ENCODE results near the gene SERTAD4.
A peak's percentile ranks its signal among the peaks of the same experiment; 100 is the strongest.

The SERTAD4 gene

GRCh38 chr1:210223226-210223904 is 9.2 kb upstream of the SERTAD4 start:
- no peak for DNase-seq
- Histone ChIP-seq H3K18ac (ENCODE audit: low read length) (no peak overlapping the region), H3K27me3 (ENCODE audit: insufficient read depth, low read length, poor library complexity) (no peaks in the 10 kb centered on the region), H3K79me2 (ENCODE audit: control insufficient read depth, insufficient read depth, low read length) (no peaks in the 10 kb centered on the region), H3K23ac (ENCODE audit: low read length) (no peak overlapping the region), H3K79me1 (ENCODE audit: low read length) (no peaks in the 10 kb centered on the region), H3K9ac (ENCODE audit: low read length) (no peak overlapping the region), H4K8ac (ENCODE audit: low read depth, low read length) (no peak overlapping the region), H3K4ac (ENCODE audit: low read depth, low read length) (no peak overlapping the region), H3K4me1 (ENCODE audit: control insufficient read depth, low read depth, low read length) (peaks cover 2% of the 10 kb centered on the region), H3K4me3 (ENCODE audit: low read length) (no peak overlapping the region), H3K4me2 (ENCODE audit: low read length) (no peak overlapping the region), H3K56ac (ENCODE audit: low read length) (no peak overlapping the region), H2BK5ac (ENCODE audit: low read length) (no peak overlapping the region), H2BK120ac (ENCODE audit: low read depth, low read length) (no peak overlapping the region), H2BK15ac (replicated peaks; ENCODE audit: low read depth) (no peak overlapping the region), H3K36me3 (ENCODE audit: control insufficient read depth, insufficient read depth, low read length) (no peaks in the 10 kb centered on the region), H3K27ac (ENCODE audit: low read depth, low read length) (no peak overlapping the region), H4K5ac (ENCODE audit: low read length) (no peak overlapping the region), H2AK5ac (ENCODE audit: low read length) (no peak overlapping the region)
- WGBS (ENCODE audit: extremely low coverage, insufficient coverage, low lambda C conversion rate): no CpG with 5 or more reads among the region's 5 CpGs

- H3K56ac ChIP-seq (ENCODE audit: low read length): no peak overlapping the region
- no peak overlapping the region for H3K18ac ChIP-seq (ENCODE audit: low read length)
- H3K36me3 ChIP-seq (ENCODE audit: control insufficient read depth, insufficient read depth, low read length): no peaks in the 10 kb centered on the region
- H3K4me1 ChIP-seq (ENCODE audit: control insufficient read depth, low read depth, low read length): no peaks in the 10 kb centered on the region
- no peak overlapping the region for H4K8ac ChIP-seq (ENCODE audit: low read depth, low read length)
- H3K4me3 ChIP-seq (ENCODE audit: low read length): no peak overlapping the region
- no peak overlapping the region for H3K9ac ChIP-seq (ENCODE audit: low read length)
- no peaks in the 10 kb centered on the region for H3K27me3 ChIP-seq (ENCODE audit: insufficient read depth, low read length, poor library complexity)
- H2BK120ac ChIP-seq (ENCODE audit: low read depth, low read length): no peak overlapping the region
- DNase-seq: no peak
- no peak overlapping the region for H2BK15ac ChIP-seq (replicated peaks; ENCODE audit: low read depth)
- no peak overlapping the region for H3K4me2 ChIP-seq (ENCODE audit: low read length)
- H4K5ac ChIP-seq (ENCODE audit: low read length): no peak overlapping the region
- H2BK5ac ChIP-seq (ENCODE audit: low read length): no peak overlapping the region
- no peaks in the 10 kb centered on the region for H3K79me2 ChIP-seq (ENCODE audit: control insufficient read depth, insufficient read depth, low read length)
- no peaks in the 10 kb centered on the region for H3K79me1 ChIP-seq (ENCODE audit: low read length)
- no peak overlapping the region for H3K4ac ChIP-seq (ENCODE audit: low read depth, low read length)
- no peak overlapping the region for H2AK5ac ChIP-seq (ENCODE audit: low read length)
- no peak overlapping the region for H3K23ac ChIP-seq (ENCODE audit: low read length)
- H3K27ac ChIP-seq (ENCODE audit: low read depth, low read length): no peak overlapping the region
- WGBS (ENCODE audit: extremely low coverage, insufficient coverage, low lambda C conversion rate): no CpG with 5 or more reads among the region's 1 CpG
Observed at GRCh38 chr1:210228158-210228557, 4.4 kb upstream of the SERTAD4 start.

- Histone ChIP-seq H2AK5ac (ENCODE audit: low read length) (no peak overlapping the region), H2BK5ac (ENCODE audit: low read length) (no peak overlapping the region), H3K18ac (ENCODE audit: low read length) (no peak overlapping the region), H3K23ac (ENCODE audit: low read length) (no peak overlapping the region), H3K4ac (ENCODE audit: low read depth, low read length) (no peak overlapping the region), H2BK120ac (ENCODE audit: low read depth, low read length) (no peak overlapping the region), H3K4me2 (ENCODE audit: low read length) (no peak overlapping the region), H3K27ac (ENCODE audit: low read depth, low read length) (no peak overlapping the region), H3K79me2 (ENCODE audit: control insufficient read depth, insufficient read depth, low read length) (no peaks in the 10 kb centered on the region), H3K9ac (ENCODE audit: low read length) (no peak overlapping the region), H3K27me3 (ENCODE audit: insufficient read depth, low read length, poor library complexity) (no peaks in the 10 kb centered on the region), H2BK15ac (replicated peaks; ENCODE audit: low read depth) (no peak overlapping the region), H4K8ac (ENCODE audit: low read depth, low read length) (no peak overlapping the region), H4K5ac (ENCODE audit: low read length) (no peak overlapping the region), H3K79me1 (ENCODE audit: low read length) (no peaks in the 10 kb centered on the region), H3K4me1 (ENCODE audit: control insufficient read depth, low read depth, low read length) (peaks cover 1% of the 10 kb centered on the region), H3K56ac (ENCODE audit: low read length) (no peak overlapping the region), H3K36me3 (ENCODE audit: control insufficient read depth, insufficient read depth, low read length) (no peaks in the 10 kb centered on the region), H3K4me3 (ENCODE audit: low read length) (no peak overlapping the region)
- DNase-seq: no peak
Observed at GRCh38 chr1:210230149-210230695, 2.4 kb upstream of the SERTAD4 start.

- Histone ChIP-seq H3K36me3 (ENCODE audit: control insufficient read depth, insufficient read depth, low read length) (no peaks in the 10 kb centered on the region), H3K4ac (ENCODE audit: low read depth, low read length) (no peak overlapping the region), H3K18ac (ENCODE audit: low read length) (peak overlapping the region; percentile 9), H2AK5ac (ENCODE audit: low read length) (no peak overlapping the region), H3K4me2 (ENCODE audit: low read length) (peak overlapping the region; percentile 46), H3K4me1 (ENCODE audit: control insufficient read depth, low read depth, low read length) (peaks cover 1% of the 10 kb centered on the region), H3K79me2 (ENCODE audit: control insufficient read depth, insufficient read depth, low read length) (no peaks in the 10 kb centered on the region), H3K27me3 (ENCODE audit: insufficient read depth, low read length, poor library complexity) (no peaks in the 10 kb centered on the region), H3K79me1 (ENCODE audit: low read length) (no peaks in the 10 kb centered on the region), H2BK5ac (ENCODE audit: low read length) (no peak overlapping the region), H3K23ac (ENCODE audit: low read length) (no peak overlapping the region), H3K9ac (ENCODE audit: low read length) (peak overlapping the region; percentile 30), H4K5ac (ENCODE audit: low read length) (no peak overlapping the region), H2BK120ac (ENCODE audit: low read depth, low read length) (no peak overlapping the region), H2BK15ac (replicated peaks; ENCODE audit: low read depth) (no peak overlapping the region), H3K56ac (ENCODE audit: low read length) (peak overlapping the region; percentile 93), H3K4me3 (ENCODE audit: low read length) (peak overlapping the region; percentile 35), H3K27ac (ENCODE audit: low read depth, low read length) (peak overlapping the region; percentile 28), H4K8ac (ENCODE audit: low read depth, low read length) (no peak overlapping the region)
- WGBS (ENCODE audit: extremely low coverage, insufficient coverage, low lambda C conversion rate): no CpG with 5 or more reads among the region's 20 CpGs
- DNase-seq: peak; percentile 31
Observed at GRCh38 chr1:210231846-210232510, 618 bp upstream of the SERTAD4 start.

- Histone ChIP-seq H3K36me3 (ENCODE audit: control insufficient read depth, insufficient read depth, low read length) (no peaks in the 10 kb centered on the region), H4K5ac (ENCODE audit: low read length) (no peak overlapping the region), H2AK5ac (ENCODE audit: low read length) (no peak overlapping the region), H3K27ac (ENCODE audit: low read depth, low read length) (peak overlapping the region; percentile 83), H3K56ac (ENCODE audit: low read length) (peak overlapping the region; percentile 93), H3K23ac (ENCODE audit: low read length) (peak overlapping the region; percentile 66), H3K27me3 (ENCODE audit: insufficient read depth, low read length, poor library complexity) (no peaks in the 10 kb centered on the region), H3K18ac (ENCODE audit: low read length) (peak overlapping the region; percentile 9), H3K4me1 (ENCODE audit: control insufficient read depth, low read depth, low read length) (peaks cover 3% of the 10 kb centered on the region), H3K79me2 (ENCODE audit: control insufficient read depth, insufficient read depth, low read length) (no peaks in the 10 kb centered on the region), H3K4me3 (ENCODE audit: low read length) (peak overlapping the region; percentile 70), H3K9ac (ENCODE audit: low read length) (peak overlapping the region; percentile 78), H2BK5ac (ENCODE audit: low read length) (no peak overlapping the region), H3K79me1 (ENCODE audit: low read length) (no peaks in the 10 kb centered on the region), H3K4me2 (ENCODE audit: low read length) (peak overlapping the region; percentile 83), H4K8ac (ENCODE audit: low read depth, low read length) (peak overlapping the region; percentile 70), H2BK120ac (ENCODE audit: low read depth, low read length) (peak overlapping the region; percentile 69), H2BK15ac (replicated peaks; ENCODE audit: low read depth) (peak overlapping the region; percentile 46), H3K4ac (ENCODE audit: low read depth, low read length) (no peak overlapping the region)
- no CpG with 5 or more reads among the region's 26 CpGs for WGBS (ENCODE audit: extremely low coverage, insufficient coverage, low lambda C conversion rate)
- DNase-seq: no peak
Observed at GRCh38 chr1:210233216-210233494, 559 bp downstream of the SERTAD4 start.
